Effector memory CD8-positive, alpha-beta T cell (primary cell): ENCODE data around the gene CPED1.

Source experiments
- ATAC-seq: fragments of 150-1000 bp; cut with Tn5 transposase; replicated peaks from 2 replicates; pipeline ENCODE4 v1.10.0; 2021; ENCODE audit warnings: mild to moderate bottlenecking, moderate library complexity
- DNase-seq, 3 experiments: peaks; one replicate each; pipeline ENCODE4 v3.0.0; 2021
- H3K27ac Mint-ChIP-seq, 2 donors: one replicate each; pipeline ENCODE4 v1.8.0; 2022; ENCODE audit warnings: mild to moderate bottlenecking in 2 of 2, mixed read lengths in 2 of 2, moderate library complexity in 2 of 2
- H3K27me3 Mint-ChIP-seq, 2 donors: one replicate each; pipeline ENCODE4 v1.8.0; 2022; ENCODE audit warnings: mixed read lengths in 2 of 2
- H3K36me3 Mint-ChIP-seq: one replicate; pipeline ENCODE4 v1.8.0; 2022; ENCODE audit warnings: mild to moderate bottlenecking, moderate library complexity, mixed read lengths; ENCODE audit not compliant: insufficient read depth
- H3K4me1 Mint-ChIP-seq, 2 donors: one replicate each; pipeline ENCODE4 v1.8.0; 2022; ENCODE audit warnings: low read depth in 2 of 2, mixed read lengths in 2 of 2
- H3K4me3 Mint-ChIP-seq, 2 donors: one replicate each; pipeline ENCODE4 v1.8.0; 2022; ENCODE audit warnings: mild to moderate bottlenecking in 2 of 2, mixed read lengths in 2 of 2, moderate library complexity in 2 of 2
- H3K9me3 Mint-ChIP-seq, 2 donors: one replicate each; pipeline ENCODE4 v1.8.0; 2022; ENCODE audit warnings: mixed read lengths in 2 of 2

Gene CPED1

GRCh38 chr7:121083138-121083789 is 94.8 kb downstream of the CPED1 start:
- H3K36me3 Mint-ChIP-seq, result no peaks in the 10 kb centered on the region
- no peaks in the 10 kb centered on the region for H3K9me3 Mint-ChIP-seq
- H3K4me1 Mint-ChIP-seq, result no peaks in the 10 kb centered on the region
- DNase-seq, result no peak
- H3K4me3 Mint-ChIP-seq, result no peak overlapping the region
- peaks cover 12 to 35% of the 10 kb centered on the region in 2 donors for H3K27me3 Mint-ChIP-seq
- no peak overlapping the region for H3K27ac Mint-ChIP-seq
- ATAC-seq, result no peak

- Mint-ChIP-seq H3K36me3 (no peaks in the 10 kb centered on the region), H3K9me3 (no peaks in the 10 kb centered on the region), H3K27ac (no peak overlapping the region), H3K27me3 (peaks cover 9 to 29% of the 10 kb centered on the region in 2 donors), H3K4me1 (no peaks in the 10 kb centered on the region), H3K4me3 (no peak overlapping the region)
- DNase-seq (no peak), ATAC-seq (no peak)
Measured at GRCh38 chr7:121083790-121084251, 95.3 kb downstream of the CPED1 start.

- Mint-ChIP-seq H3K36me3 (no peaks in the 10 kb centered on the region), H3K27ac (no peak overlapping the region), H3K9me3 (no peaks in the 10 kb centered on the region), H3K27me3 (peaks cover 6 to 25% of the 10 kb centered on the region in 2 donors), H3K4me3 (no peak overlapping the region), H3K4me1 (no peaks in the 10 kb centered on the region)
- ATAC-seq (no peak), DNase-seq (no peak)
Measured at GRCh38 chr7:121084256-121084655, 95.7 kb downstream of the CPED1 start.

- H3K36me3 Mint-ChIP-seq, result no peaks in the 10 kb centered on the region
- DNase-seq, result no peak
- peaks cover 6 to 23% of the 10 kb centered on the region in 2 donors for H3K27me3 Mint-ChIP-seq
- H3K4me1 Mint-ChIP-seq, result no peaks in the 10 kb centered on the region
- no peak overlapping the region for H3K4me3 Mint-ChIP-seq
- no peak overlapping the region for H3K27ac Mint-ChIP-seq
- ATAC-seq, result no peak
- no peaks in the 10 kb centered on the region for H3K9me3 Mint-ChIP-seq
Measured at GRCh38 chr7:121084748-121085336, 96.3 kb downstream of the CPED1 start.

DNA sequence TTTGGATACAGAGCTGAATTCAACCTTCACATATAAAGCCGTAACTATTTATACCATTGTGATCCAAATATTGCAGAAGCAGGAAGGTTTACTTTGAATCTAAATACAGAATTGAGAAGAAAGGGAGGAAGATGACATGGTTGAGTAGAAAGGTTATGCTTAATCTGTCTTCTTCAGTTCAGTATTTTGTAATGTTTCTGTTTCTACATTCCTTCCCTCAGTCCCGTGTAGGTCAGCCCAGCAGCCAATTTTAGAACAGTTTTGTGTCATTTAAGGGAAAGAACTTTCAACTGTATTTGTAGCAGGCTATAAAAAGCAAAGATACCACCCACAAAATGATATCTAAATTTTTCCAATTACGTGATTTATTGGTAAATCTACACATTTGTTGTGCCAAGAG is 97.4 kb downstream of the CPED1 start:
- DNase-seq (no peak), ATAC-seq (no peak)
- no peak overlapping the region for H3K27ac Mint-ChIP-seq
- no peak overlapping the region for H3K4me3 Mint-ChIP-seq
- H3K36me3 Mint-ChIP-seq, result no peaks in the 10 kb centered on the region
- H3K4me1 Mint-ChIP-seq, result no peaks in the 10 kb centered on the region
- no peaks in the 10 kb centered on the region for H3K9me3 Mint-ChIP-seq
- peaks cover 6 to 23% of the 10 kb centered on the region in 2 donors for H3K27me3 Mint-ChIP-seq

DNA sequence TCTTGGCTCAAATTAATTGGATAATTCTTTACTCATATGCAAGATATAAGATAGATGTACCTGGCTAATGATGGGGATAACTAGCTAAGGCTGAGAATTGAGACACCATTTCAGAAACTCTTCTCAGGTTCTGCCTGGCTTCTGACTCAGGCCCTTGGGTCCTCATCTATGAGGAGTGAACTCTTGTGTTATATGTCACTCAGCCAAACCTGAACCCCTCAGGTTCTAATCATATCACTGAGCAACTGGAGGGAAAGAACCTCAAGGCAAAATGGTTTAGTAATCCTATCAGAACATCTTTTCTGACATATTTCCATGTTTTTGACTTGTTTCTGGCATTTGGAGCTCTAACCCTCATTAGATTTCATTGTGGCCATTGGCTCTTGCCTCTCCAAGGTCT is 100.4 kb downstream of the CPED1 start:
- H3K9me3 Mint-ChIP-seq, result no peaks in the 10 kb centered on the region
- H3K36me3 Mint-ChIP-seq, result no peaks in the 10 kb centered on the region
- no peak overlapping the region for H3K27ac Mint-ChIP-seq
- DNase-seq, result no peak
- no peak for ATAC-seq
- peaks cover 6 to 23% of the 10 kb centered on the region in 2 donors for H3K27me3 Mint-ChIP-seq
- H3K4me1 Mint-ChIP-seq, result no peaks in the 10 kb centered on the region
- no peak overlapping the region for H3K4me3 Mint-ChIP-seq

DNA sequence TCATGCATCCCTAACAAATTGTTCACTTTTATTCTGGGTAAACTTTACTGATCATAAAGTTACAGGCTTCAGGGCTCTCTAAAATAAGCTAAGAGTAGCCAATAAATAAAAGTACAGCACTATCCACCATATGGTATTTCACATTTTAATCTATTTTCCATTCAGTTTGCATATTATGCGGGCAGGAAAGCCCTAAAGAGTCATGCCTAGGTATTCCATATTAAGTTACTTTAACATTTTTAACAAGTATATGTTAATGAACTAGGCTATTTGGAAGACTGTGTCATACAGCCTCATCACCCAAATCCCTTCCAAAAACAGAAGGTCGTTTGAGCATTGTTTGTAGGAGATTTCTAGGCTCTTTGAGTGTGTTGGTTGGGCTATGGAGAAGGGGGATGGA is 106.3 kb downstream of the CPED1 start:
- ATAC-seq (no peak), DNase-seq (no peak)
- Mint-ChIP-seq H3K36me3 (no peaks in the 10 kb centered on the region), H3K27me3 (peaks cover 13 to 14% of the 10 kb centered on the region in 2 donors), H3K4me1 (no peaks in the 10 kb centered on the region), H3K27ac (no peak overlapping the region), H3K4me3 (no peak overlapping the region), H3K9me3 (no peaks in the 10 kb centered on the region)

GRCh38 chr7:121097577-121097976 is 109.1 kb downstream of the CPED1 start:
- Mint-ChIP-seq H3K4me1 (no peaks in the 10 kb centered on the region), H3K9me3 (no peaks in the 10 kb centered on the region), H3K4me3 (no peak overlapping the region)

DNA sequence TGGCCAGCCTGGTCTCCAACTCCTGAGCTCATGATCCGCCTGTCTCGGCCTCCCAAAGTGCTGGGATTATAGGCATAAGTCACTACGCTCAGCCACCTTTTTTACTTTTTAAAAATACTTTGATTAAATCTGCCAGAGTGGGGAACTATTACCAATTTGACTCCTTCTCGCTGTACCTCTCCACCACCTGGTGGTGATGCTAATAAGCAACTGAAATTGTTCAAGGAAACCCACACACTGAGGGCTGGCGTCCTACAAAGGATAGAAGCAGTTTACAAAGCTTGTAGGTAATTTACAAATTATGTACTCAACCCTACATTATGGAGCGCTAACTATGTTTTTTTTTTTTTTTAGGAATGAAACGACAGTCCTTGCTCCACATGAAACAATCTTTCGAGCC is 111.1 kb downstream of the CPED1 start:
- ATAC-seq (no peak), DNase-seq (no peak)
- H3K9me3 Mint-ChIP-seq, result no peaks in the 10 kb centered on the region
- H3K36me3 Mint-ChIP-seq, result no peaks in the 10 kb centered on the region
- H3K27me3 Mint-ChIP-seq, result peaks cover 34 to 38% of the 10 kb centered on the region in 2 donors
- H3K4me3 Mint-ChIP-seq, result no peak overlapping the region
- no peaks in the 10 kb centered on the region for H3K4me1 Mint-ChIP-seq
- H3K27ac Mint-ChIP-seq, result no peak overlapping the region

More at GRCh38 chr7:121097577-121097976, 109.1 kb downstream of the CPED1 start:
- Mint-ChIP-seq H3K36me3 (no peaks in the 10 kb centered on the region), H3K27me3 (peaks cover 22 to 33% of the 10 kb centered on the region in 2 donors), H3K27ac (no peak overlapping the region)
- ATAC-seq (no peak), DNase-seq (no peak)

DNA sequence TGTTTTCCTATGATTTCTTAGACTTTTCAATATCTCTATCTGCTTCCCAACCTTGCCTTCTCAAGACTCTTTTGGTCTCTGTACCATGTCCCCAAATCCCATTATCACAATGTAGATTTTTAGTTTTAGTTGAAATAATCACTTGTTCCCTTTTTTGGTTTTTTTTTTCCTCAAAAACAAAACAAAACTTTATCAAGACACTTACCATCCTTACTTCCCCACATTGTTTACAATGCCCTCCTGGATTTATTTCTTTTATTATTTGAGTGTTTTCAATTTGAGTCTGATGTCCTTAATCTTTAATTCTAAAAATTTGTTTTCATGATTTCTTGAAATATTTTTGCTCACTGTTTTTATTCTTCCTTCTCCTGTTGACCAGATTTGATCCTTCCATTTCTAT is 112.6 kb downstream of the CPED1 start:
- no peaks in the 10 kb centered on the region for H3K4me1 Mint-ChIP-seq

DNA sequence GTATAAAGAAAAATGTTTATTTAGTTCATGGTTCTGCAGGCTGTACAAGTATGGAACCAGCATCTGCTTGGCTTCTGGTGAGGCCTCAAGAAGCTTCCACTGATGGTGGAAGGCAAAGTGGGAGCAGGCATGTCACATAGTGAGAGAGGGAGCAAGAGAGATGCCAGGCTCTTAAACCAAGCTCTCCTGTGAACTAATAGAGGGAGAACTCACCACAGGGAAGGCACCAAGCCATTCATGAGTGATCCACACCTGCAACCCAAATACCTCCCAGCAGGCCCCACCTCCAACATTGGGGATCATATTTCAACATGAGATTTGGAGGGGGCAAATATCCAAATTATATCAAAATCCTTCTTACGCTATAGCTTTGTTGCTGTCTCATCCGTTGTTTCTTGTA is 113.1 kb downstream of the CPED1 start:
- Mint-ChIP-seq H3K27me3 (peaks cover 30 to 42% of the 10 kb centered on the region in 2 donors), H3K4me1 (no peaks in the 10 kb centered on the region), H3K27ac (peak overlapping the region in 1 of 2 donors; percentile 28), H3K36me3 (no peaks in the 10 kb centered on the region), H3K9me3 (no peaks in the 10 kb centered on the region), H3K4me3 (no peak overlapping the region)
- no peak for ATAC-seq
- no peak for DNase-seq

More for the DNA sequence above, 112.6 kb downstream of the CPED1 start:
- Mint-ChIP-seq H3K36me3 (no peaks in the 10 kb centered on the region), H3K4me3 (no peak overlapping the region), H3K9me3 (no peaks in the 10 kb centered on the region), H3K27ac (no peak overlapping the region), H3K27me3 (peaks cover 27 to 38% of the 10 kb centered on the region in 2 donors)
- no peak for DNase-seq
- no peak for ATAC-seq

GRCh38 chr7:121102619-121103018 is 114.1 kb downstream of the CPED1 start:
- H3K36me3 Mint-ChIP-seq, result no peaks in the 10 kb centered on the region
- peaks cover 27 to 40% of the 10 kb centered on the region in 2 donors for H3K27me3 Mint-ChIP-seq
- no peak for ATAC-seq
- no peak overlapping the region for H3K27ac Mint-ChIP-seq
- H3K4me3 Mint-ChIP-seq, result no peak overlapping the region
- no peaks in the 10 kb centered on the region for H3K4me1 Mint-ChIP-seq
- H3K9me3 Mint-ChIP-seq, result no peaks in the 10 kb centered on the region
- DNase-seq, result no peak

GRCh38 chr7:121103086-121103485 is 114.6 kb downstream of the CPED1 start:
- Mint-ChIP-seq H3K4me1 (no peaks in the 10 kb centered on the region), H3K27me3 (peaks cover 25 to 39% of the 10 kb centered on the region in 2 donors), H3K36me3 (no peaks in the 10 kb centered on the region), H3K27ac (no peak overlapping the region), H3K4me3 (no peak overlapping the region), H3K9me3 (no peaks in the 10 kb centered on the region)
- ATAC-seq (no peak), DNase-seq (no peak)

- no peak overlapping the region for H3K4me3 Mint-ChIP-seq
- no peak for DNase-seq
- H3K27ac Mint-ChIP-seq, result no peak overlapping the region
- H3K9me3 Mint-ChIP-seq, result no peaks in the 10 kb centered on the region
- no peak for ATAC-seq
- H3K4me1 Mint-ChIP-seq, result no peaks in the 10 kb centered on the region
- H3K36me3 Mint-ChIP-seq, result no peaks in the 10 kb centered on the region
- H3K27me3 Mint-ChIP-seq, result peaks cover 25 to 39% of the 10 kb centered on the region in 2 donors
Measured at GRCh38 chr7:121103579-121103978, 115.1 kb downstream of the CPED1 start.
